NCI-H82 treated with DMSO at 0.1 percent for 48 hours (cell line): ENCODE measurements around the gene RPS6KA3.
"Not testable (repeated sequence)": the region's sequence is repeated elsewhere in the genome, so short reads cannot be mapped to it uniquely, and the experiment has no call there.

ENCODE experiments used
- DNase-seq: peaks from one replicate; lab custom pipeline; 2025; ENCODE audit not compliant: unreplicated experiment; lab: John Stamatoyannopoulos, UW

Gene RPS6KA3

GRCh38 chrX:20149326-20149725 lies 117.4 kb downstream of the RPS6KA3 start:
- DNase-seq: no peak

GRCh38 chrX:20147561-20147960 lies 119.1 kb downstream of the RPS6KA3 start:
- no peak for DNase-seq

- DNase-seq: no peak
These were observed 122.2 kb downstream of the RPS6KA3 start for GRCh38 chrX:20144491-20144890.

GRCh38 chrX:20143561-20143960 lies 123.1 kb downstream of the RPS6KA3 start:
- no peak for DNase-seq

- no peak for DNase-seq
These were observed 123.6 kb downstream of the RPS6KA3 start for GRCh38 chrX:20143111-20143510.

GRCh38 chrX:20141281-20142220 lies 125.2 kb downstream of the RPS6KA3 start, which contains the start of gene EIF1AX:
Gene EIF1AX (minus strand): TSS chrX:20141838. CDS start chrX:20141640, 198 bp downstream.
- DNase-seq: peak; percentile 85

- DNase-seq: peak; percentile 22
These were observed 126.3 kb downstream of the RPS6KA3 start for GRCh38 chrX:20140420-20140819.

- DNase-seq: no peak
These were observed 126.7 kb downstream of the RPS6KA3 start for GRCh38 chrX:20139966-20140365.

GRCh38 chrX:20135944-20136343 lies 130.8 kb downstream of the RPS6KA3 start:
- no peak for DNase-seq

GRCh38 chrX:20132666-20133065 lies 134.0 kb downstream of the RPS6KA3 start:
- no peak for DNase-seq

GRCh38 chrX:20130357-20130756 lies 136.4 kb downstream of the RPS6KA3 start:
- no peak for DNase-seq

- DNase-seq: no peak
These were observed 137.2 kb downstream of the RPS6KA3 start for GRCh38 chrX:20129547-20129946.

- DNase-seq: no peak
These were observed 138.0 kb downstream of the RPS6KA3 start for GRCh38 chrX:20128670-20129069.

- not testable (repeated sequence) for DNase-seq
These were observed 139.3 kb downstream of the RPS6KA3 start for GRCh38 chrX:20127440-20127839.

- DNase-seq: not testable (repeated sequence)
These were observed 139.9 kb downstream of the RPS6KA3 start for GRCh38 chrX:20126833-20127232.

GRCh38 chrX:20124964-20125363 lies 141.7 kb downstream of the RPS6KA3 start:
- DNase-seq: no peak

- DNase-seq: no peak
These were observed 148.5 kb downstream of the RPS6KA3 start for GRCh38 chrX:20118065-20118824.

GRCh38 chrX:20116577-20117240 lies 150.0 kb downstream of the RPS6KA3 start, which contains the start of gene MAP7D2:
Gene MAP7D2 (minus strand): TSS chrX:20116907. CDS start chrX:20116879, 28 bp downstream.
- DNase-seq: no peak

GRCh38 chrX:20116087-20116576 lies 150.6 kb downstream of the RPS6KA3 start:
- DNase-seq: no peak

GRCh38 chrX:20112022-20112774 lies 154.5 kb downstream of the RPS6KA3 start:
- DNase-seq: no peak
